Liver (tissue), 3 donors: Measurements from ENCODE around the gene PMIS2.
"Not testable (repeated sequence)": the region's sequence is repeated elsewhere in the genome, so short reads cannot be mapped to it uniquely, and the experiment has no call there.

Experiments
- SP1 ChIP-seq: IDR thresholded peaks from 2 replicates; pipeline ENCODE4 v1.6.1; 2018; ENCODE audit warnings: antibody characterized with exemption, mild to moderate bottlenecking
- TF ChIP-seq, protein P1 (sequence below): fragments of 150-350 bp; IDR thresholded peaks from 2 replicates; pipeline ENCODE4 v1.5.1; 2017; ENCODE audit warnings: improper control_type of control experiment, low read depth, low read length; ENCODE audit not compliant: missing input control
- donor health status: healthy.
- donor health status: healthy.

DNA sequence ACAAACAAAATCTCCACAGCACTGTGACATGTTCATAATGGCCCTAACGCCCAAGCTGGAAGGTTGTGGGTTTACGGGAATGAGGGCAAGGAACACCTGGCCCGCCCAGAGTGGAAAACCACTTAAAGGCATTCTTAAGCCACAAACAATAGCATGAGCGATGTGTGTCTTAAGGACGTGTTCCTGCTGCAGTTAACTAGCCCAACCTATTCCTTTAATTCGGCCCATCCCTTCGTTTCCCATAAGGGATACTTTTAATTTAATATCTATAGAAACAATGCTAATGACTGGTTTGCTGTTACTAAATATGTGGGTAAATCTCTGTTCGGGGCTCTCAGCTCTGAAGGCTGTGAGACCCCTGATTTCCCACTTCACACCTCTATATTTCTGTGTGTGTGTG is 21.2 kb downstream of the PMIS2 start:
- not testable (repeated sequence) for TF ChIP-seq SP1
- TF ChIP-seq, protein P1, sequence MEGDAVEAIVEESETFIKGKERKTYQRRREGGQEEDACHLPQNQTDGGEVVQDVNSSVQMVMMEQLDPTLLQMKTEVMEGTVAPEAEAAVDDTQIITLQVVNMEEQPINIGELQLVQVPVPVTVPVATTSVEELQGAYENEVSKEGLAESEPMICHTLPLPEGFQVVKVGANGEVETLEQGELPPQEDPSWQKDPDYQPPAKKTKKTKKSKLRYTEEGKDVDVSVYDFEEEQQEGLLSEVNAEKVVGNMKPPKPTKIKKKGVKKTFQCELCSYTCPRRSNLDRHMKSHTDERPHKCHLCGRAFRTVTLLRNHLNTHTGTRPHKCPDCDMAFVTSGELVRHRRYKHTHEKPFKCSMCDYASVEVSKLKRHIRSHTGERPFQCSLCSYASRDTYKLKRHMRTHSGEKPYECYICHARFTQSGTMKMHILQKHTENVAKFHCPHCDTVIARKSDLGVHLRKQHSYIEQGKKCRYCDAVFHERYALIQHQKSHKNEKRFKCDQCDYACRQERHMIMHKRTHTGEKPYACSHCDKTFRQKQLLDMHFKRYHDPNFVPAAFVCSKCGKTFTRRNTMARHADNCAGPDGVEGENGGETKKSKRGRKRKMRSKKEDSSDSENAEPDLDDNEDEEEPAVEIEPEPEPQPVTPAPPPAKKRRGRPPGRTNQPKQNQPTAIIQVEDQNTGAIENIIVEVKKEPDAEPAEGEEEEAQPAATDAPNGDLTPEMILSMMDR = not testable (repeated sequence)
